ENCODE data around the gene PEPD.

The PEPD gene

DNA sequence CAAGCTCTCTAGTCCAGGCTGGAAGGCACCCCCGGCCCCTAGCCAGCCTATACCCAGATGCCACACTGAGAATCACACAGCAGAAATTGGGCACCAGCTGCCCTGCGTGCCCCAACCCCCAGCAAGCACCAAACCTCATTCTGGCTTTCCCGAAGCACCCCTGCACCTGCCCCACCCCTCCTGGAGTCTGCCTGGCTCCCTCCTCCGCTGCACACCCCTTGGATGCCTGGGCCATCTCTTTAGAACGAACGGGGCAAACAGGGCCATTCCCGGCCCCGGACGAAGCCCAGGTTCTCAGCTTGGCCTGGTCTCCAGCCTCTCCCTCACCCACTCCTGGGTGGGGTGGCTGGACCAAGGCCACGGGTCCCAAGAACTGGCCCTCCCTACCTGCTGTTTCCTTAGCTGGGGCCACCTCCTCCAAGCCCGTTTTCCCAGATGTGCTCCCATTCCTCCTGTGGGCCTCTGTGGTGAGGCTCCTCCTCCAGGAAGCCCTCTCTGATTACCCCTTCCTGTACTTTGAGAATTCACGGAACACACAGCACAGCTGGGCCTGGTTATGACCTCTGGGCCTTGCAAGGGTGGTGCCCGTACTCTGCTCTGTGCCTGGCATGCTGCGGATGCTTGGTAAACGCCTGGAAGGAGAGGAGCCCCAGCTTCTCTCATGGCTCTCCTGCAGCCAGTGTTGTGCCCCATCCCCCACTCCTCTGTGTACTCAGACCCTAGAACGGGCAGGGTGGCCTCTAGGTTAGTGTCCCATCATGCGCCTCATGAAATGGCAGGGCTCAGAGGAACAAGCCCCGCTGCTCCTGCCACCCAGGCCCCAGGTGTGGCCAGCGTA lies 126.6 kb downstream of the PEPD start:
- Histone ChIP-seq H3K79me1 (replicated peaks; ENCODE audit: low read length, poor library complexity, severe bottlenecking) (peaks cover 17% of the 10 kb centered on the region), H4K8ac (ENCODE audit: low read length) (no peak overlapping the region), H3K27ac (ENCODE audit: low read length, poor library complexity, severe bottlenecking) (no peak overlapping the region), H3K18ac (ENCODE audit: low read depth in 1 of 2, low read length in 2 of 2) (peak overlapping the region in 1 of 2 experiments; percentile 2), H3K9ac (ENCODE audit: low read length) (peak overlapping the region; percentile 11), H2BK15ac (ENCODE audit: low read depth, poor library complexity, severe bottlenecking) (no peak overlapping the region), H3K4me1 (ENCODE audit: control insufficient read depth, insufficient read depth, low read depth, low read length) (peaks cover 78% of the 10 kb centered on the region), H2AK5ac (ENCODE audit: low read length, severe bottlenecking) (peak overlapping the region; percentile 30), H3K4me3 (ENCODE audit: insufficient read depth in 1 of 2, low read depth in 1 of 2, low read length in 2 of 2) (peak overlapping the region in 1 of 2 experiments; percentile 28), H3K23ac (ENCODE audit: low read length in 2 of 2) (no peak overlapping the region), H3K9me3 (ENCODE audit: control insufficient read depth, low read length) (no peaks in the 10 kb centered on the region), H2BK120ac (ENCODE audit: low read depth, low read length) (no peak overlapping the region), H3K36me3 (ENCODE audit: control insufficient read depth in 1 of 2, insufficient read depth in 2 of 2, low read depth in 1 of 2, low read length in 2 of 2) (peaks cover 0 to 13% of the 10 kb centered on the region in 2 experiments), H2BK12ac (ENCODE audit: low read length in 2 of 2) (no peak overlapping the region), H2BK5ac (ENCODE audit: low read depth, low read length, poor library complexity, severe bottlenecking) (no peak overlapping the region), H3K4me2 (ENCODE audit: low read length, poor library complexity, severe bottlenecking) (no peak overlapping the region), H2AFZ (ENCODE audit: low read depth, low read length) (no peak overlapping the region), H4K91ac (ENCODE audit: low read length) (peak overlapping the region; percentile 7), H3K14ac (ENCODE audit: low read length in 2 of 2) (no peak overlapping the region), H3K4ac (ENCODE audit: low read depth in 1 of 2, low read length in 2 of 2) (no peak overlapping the region), H3K27me3 (ENCODE audit: control insufficient read depth in 1 of 2, insufficient read depth in 1 of 2, low read length in 2 of 2) (no peaks in the 10 kb centered on the region)
- WGBS: 91% methylated on average over 19 of the region's 19 CpGs
- no peak for DNase-seq

GRCh38 chr19:33394006-33394722 lies 127.4 kb downstream of the PEPD start:
- peak overlapping the region; percentile 37 for H3K9ac ChIP-seq (ENCODE audit: low read length)
- no peak overlapping the region for H2BK12ac ChIP-seq (ENCODE audit: low read length in 2 of 2)
- peaks cover 24% of the 10 kb centered on the region for H3K79me1 ChIP-seq (replicated peaks; ENCODE audit: low read length, poor library complexity, severe bottlenecking)
- peak overlapping the region in 1 of 2 experiments; percentile 2 for H3K18ac ChIP-seq (ENCODE audit: low read depth in 1 of 2, low read length in 2 of 2)
- WGBS: 86% methylated on average over 30 of the region's 30 CpGs
- H3K27me3 ChIP-seq (ENCODE audit: control insufficient read depth in 1 of 2, insufficient read depth in 1 of 2, low read length in 2 of 2): no peaks in the 10 kb centered on the region
- H3K4me3 ChIP-seq (ENCODE audit: insufficient read depth in 1 of 2, low read depth in 1 of 2, low read length in 2 of 2): peak overlapping the region in 1 of 2 experiments; percentile 60
- no peak overlapping the region for H2BK120ac ChIP-seq (ENCODE audit: low read depth, low read length)
- peak overlapping the region; percentile 7 for H4K91ac ChIP-seq (ENCODE audit: low read length)
- H3K14ac ChIP-seq (ENCODE audit: low read length in 2 of 2): no peak overlapping the region
- peak; percentile 40 for DNase-seq
- H2AK5ac ChIP-seq (ENCODE audit: low read length, severe bottlenecking): no peak overlapping the region
- H3K4me2 ChIP-seq (ENCODE audit: low read length, poor library complexity, severe bottlenecking): no peak overlapping the region
- H3K4me1 ChIP-seq (ENCODE audit: control insufficient read depth, insufficient read depth, low read depth, low read length): peaks cover 81% of the 10 kb centered on the region
- H3K36me3 ChIP-seq (ENCODE audit: control insufficient read depth in 1 of 2, insufficient read depth in 2 of 2, low read depth in 1 of 2, low read length in 2 of 2): peaks cover 0 to 20% of the 10 kb centered on the region in 2 experiments
- H2AFZ ChIP-seq (ENCODE audit: low read depth, low read length): no peak overlapping the region
- H3K4ac ChIP-seq (ENCODE audit: low read depth in 1 of 2, low read length in 2 of 2): no peak overlapping the region
- no peaks in the 10 kb centered on the region for H3K9me3 ChIP-seq (ENCODE audit: control insufficient read depth, low read length)
- no peak overlapping the region for H2BK5ac ChIP-seq (ENCODE audit: low read depth, low read length, poor library complexity, severe bottlenecking)
- H2BK15ac ChIP-seq (ENCODE audit: low read depth, poor library complexity, severe bottlenecking): no peak overlapping the region
- no peak overlapping the region for H3K23ac ChIP-seq (ENCODE audit: low read length in 2 of 2)
- H4K8ac ChIP-seq (ENCODE audit: low read length): no peak overlapping the region
- H3K27ac ChIP-seq (ENCODE audit: low read length, poor library complexity, severe bottlenecking): no peak overlapping the region

GRCh38 chr19:33393286-33394005 lies 128.1 kb downstream of the PEPD start:
- H4K91ac ChIP-seq (ENCODE audit: low read length): peak overlapping the region; percentile 27
- H3K79me1 ChIP-seq (replicated peaks; ENCODE audit: low read length, poor library complexity, severe bottlenecking): peaks cover 31% of the 10 kb centered on the region
- peaks cover 86% of the 10 kb centered on the region for H3K4me1 ChIP-seq (ENCODE audit: control insufficient read depth, insufficient read depth, low read depth, low read length)
- no peak overlapping the region for H3K18ac ChIP-seq (ENCODE audit: low read depth in 1 of 2, low read length in 2 of 2)
- H3K4ac ChIP-seq (ENCODE audit: low read depth in 1 of 2, low read length in 2 of 2): no peak overlapping the region
- WGBS: 83% methylated on average over 21 of the region's 21 CpGs
- no peak overlapping the region for H2BK15ac ChIP-seq (ENCODE audit: low read depth, poor library complexity, severe bottlenecking)
- DNase-seq: no peak
- H3K9me3 ChIP-seq (ENCODE audit: control insufficient read depth, low read length): no peaks in the 10 kb centered on the region
- H2BK5ac ChIP-seq (ENCODE audit: low read depth, low read length, poor library complexity, severe bottlenecking): no peak overlapping the region
- H2BK12ac ChIP-seq (ENCODE audit: low read length in 2 of 2): no peak overlapping the region
- H2AK5ac ChIP-seq (ENCODE audit: low read length, severe bottlenecking): no peak overlapping the region
- no peak overlapping the region for H3K27ac ChIP-seq (ENCODE audit: low read length, poor library complexity, severe bottlenecking)
- no peak overlapping the region for H2BK120ac ChIP-seq (ENCODE audit: low read depth, low read length)
- no peak overlapping the region for H3K14ac ChIP-seq (ENCODE audit: low read length in 2 of 2)
- no peak overlapping the region for H2AFZ ChIP-seq (ENCODE audit: low read depth, low read length)
- H3K27me3 ChIP-seq (ENCODE audit: control insufficient read depth in 1 of 2, insufficient read depth in 1 of 2, low read length in 2 of 2): no peaks in the 10 kb centered on the region
- peaks cover 0 to 28% of the 10 kb centered on the region in 2 experiments for H3K36me3 ChIP-seq (ENCODE audit: control insufficient read depth in 1 of 2, insufficient read depth in 2 of 2, low read depth in 1 of 2, low read length in 2 of 2)
- no peak overlapping the region for H3K23ac ChIP-seq (ENCODE audit: low read length in 2 of 2)
- peak overlapping the region; percentile 37 for H3K9ac ChIP-seq (ENCODE audit: low read length)
- no peak overlapping the region for H4K8ac ChIP-seq (ENCODE audit: low read length)
- peak overlapping the region in 1 of 2 experiments; percentile 60 for H3K4me3 ChIP-seq (ENCODE audit: insufficient read depth in 1 of 2, low read depth in 1 of 2, low read length in 2 of 2)
- H3K4me2 ChIP-seq (ENCODE audit: low read length, poor library complexity, severe bottlenecking): no peak overlapping the region

Measured in mesenchymal stem cell (in vitro differentiated cells and primary cell).